ENCODE results near the gene LRCOL1.

The LRCOL1 gene

DNA sequence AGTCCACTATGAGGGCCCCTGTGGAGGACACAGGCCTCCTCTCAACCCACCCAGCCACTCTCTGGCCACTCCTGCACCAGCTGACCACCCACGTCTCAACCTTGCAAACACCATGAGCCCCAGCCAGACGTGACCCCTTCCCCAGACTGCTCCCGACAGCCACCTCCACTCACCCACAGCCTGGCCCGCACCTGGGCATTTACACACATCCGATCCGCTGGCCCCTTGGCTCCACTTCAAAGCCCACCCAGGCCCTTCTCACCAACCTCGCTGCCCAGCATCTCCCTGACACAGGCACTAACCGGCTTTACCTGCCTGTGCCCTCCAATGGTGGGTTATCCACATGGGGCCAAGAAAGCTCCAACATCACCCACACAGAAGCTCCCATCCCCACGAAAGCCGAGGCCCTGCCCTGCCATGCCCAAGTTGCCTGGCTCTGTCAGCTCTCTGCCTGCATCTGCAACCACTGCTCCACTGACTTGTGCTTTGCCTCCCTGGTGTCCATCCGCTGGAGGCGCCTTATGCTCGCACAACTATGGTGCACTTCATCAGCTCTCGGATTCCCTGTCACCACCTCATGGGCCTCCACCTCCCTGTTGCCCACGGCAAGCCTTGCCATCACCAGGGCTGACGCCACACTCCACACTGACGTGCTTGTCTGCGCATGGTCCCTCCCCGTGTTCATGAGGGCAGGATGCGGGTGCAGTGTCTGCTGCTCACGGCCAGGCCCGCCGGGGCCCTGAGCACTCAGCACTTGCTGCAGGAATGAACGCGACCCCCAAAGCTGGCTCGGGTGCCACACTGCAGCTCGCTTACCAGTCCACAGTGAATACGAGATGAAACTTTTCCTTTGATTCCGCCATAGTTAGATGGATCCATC lies 24.9 kb upstream of the LRCOL1 start:
- DNase-seq = no peak

DNA sequence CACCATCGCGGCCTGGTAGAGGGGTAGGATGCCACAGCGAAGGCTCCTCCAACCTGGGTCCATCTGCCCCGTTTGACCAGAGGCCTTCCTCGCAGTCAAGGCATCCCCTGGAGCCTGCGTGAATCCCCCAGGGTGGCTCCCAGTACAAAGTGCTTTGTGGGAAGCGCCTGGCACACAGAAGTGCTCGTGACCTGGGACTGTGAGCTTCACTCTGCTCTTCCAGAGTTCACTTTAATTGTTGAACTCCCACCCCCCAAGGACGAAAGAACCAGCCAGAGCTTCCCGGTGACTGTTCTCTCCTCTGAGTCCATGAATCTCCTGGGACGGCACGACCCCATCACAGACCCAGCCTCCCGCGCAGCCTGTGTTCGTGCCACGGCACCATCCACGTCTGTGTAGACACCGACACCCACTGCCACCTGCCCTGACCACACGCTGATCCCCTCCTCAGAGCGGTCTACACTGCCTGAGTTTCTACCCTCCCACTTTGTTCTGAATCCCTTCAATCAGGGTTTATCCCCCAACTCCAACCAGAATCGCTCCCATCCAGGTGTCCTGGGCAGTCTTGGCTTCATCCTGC lies 24.1 kb upstream of the LRCOL1 start:
- DNase-seq = no peak

DNA sequence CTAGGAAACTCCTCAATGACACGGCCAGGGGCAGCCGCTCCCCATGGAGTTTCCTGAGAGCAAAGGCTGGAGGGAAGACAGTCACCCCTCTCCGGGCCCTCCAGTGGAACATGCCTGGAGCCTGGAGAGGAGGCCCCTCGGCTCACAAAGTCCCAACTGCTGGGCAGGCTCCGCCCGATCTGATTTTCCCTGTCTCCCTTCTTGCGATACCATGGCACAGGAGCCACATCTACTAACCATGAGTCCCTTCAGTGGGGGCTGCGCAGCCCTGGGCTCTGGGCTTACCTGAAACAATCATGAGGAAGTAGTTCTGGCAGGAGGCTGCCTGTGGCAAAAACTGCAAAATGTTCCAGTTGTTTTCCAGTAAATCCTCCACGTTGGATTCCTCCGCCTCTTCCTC lies 23.5 kb upstream of the LRCOL1 start:
- DNase-seq = no peak

DNA sequence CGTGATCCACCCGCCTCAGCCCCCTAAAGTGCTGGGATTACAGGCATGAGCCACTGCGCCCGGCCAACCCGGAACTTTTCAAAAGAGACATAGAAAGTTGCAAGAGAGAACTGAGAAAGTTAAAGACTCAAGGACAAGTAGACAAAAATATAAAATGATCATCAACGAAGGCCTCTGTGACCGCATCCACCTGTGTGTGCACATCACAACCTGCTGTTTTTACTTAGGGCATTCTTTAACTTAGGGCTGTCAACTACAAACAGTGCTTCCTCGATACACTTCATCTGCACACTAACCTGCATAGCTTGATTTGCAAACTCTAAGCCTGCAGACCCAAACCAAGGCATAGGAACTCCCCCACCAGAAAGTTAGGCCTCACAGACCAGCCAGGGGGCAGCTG lies 23.0 kb upstream of the LRCOL1 start:
- DNase-seq = no peak

DNA sequence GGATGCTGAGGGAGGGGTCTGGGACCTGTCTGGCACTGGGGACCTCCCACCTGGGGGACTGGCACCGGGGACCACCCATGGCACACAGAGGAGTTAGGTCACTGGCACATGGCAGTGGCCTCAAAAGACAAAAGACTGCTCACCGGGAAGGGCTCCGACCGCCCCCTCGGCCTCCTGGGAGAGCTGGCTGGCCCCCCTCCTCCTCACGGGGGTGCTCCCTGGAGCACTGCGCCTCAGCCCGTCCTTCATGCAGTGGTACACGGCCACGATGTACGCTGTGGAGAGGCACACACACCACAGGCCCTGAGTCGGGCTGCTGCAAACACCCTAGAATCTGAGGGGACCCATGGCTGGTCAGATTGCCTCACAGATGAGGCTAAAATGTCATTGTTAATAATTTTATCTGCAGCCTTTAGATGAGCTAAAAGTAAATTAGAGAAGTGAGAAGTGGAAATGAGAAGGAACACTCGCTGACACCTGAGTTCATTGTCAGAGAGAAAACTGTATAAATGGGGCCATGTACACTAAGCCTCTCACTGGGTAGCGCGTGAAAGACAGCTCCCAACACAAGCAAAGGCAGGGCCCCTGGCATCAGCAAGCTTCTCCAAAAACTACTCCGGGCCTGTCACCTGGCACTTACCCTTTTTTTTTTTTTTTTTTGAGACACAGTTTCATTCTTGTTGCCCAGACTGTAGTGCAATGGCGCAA lies 22.3 kb upstream of the LRCOL1 start:
- no peak for DNase-seq

DNA sequence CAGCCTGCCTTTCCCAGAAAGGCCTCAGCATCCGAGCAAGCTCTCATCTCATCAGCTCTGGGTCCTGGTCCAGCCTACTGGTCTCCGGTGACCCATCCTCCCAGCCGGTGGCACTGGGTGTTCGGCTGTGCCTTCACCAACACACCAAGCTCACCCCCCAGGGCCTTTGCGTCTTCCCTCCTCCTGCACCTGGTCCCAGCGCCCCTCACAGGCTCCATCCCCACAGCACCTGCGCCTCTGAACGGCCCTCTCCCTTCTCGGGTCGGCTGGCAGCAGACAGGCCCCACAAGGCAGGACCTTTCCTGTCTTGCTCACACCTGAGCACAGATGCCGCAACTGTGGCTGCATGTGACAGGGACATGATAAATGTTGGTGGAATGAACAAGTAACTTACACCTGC lies 21.3 kb upstream of the LRCOL1 start:
- DNase-seq = no peak

DNA sequence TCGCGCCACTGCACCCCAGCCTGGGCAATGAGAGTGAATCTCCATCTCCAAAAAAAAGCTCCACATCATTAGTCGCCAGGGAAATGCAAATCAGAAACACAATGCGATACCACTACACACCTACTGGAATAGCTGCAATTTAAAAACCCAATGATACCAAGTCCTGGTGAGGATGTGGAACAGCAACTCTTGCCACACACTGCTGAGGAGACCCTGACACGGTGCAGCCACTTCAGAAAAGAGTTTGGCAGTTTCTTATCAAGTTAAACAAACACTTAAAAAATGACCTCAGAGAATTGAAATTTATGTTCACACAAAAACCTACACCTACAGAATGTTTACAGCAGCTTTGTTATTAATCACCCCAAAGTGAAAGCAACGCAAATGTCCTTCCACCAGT lies 20.3 kb upstream of the LRCOL1 start:
- no peak for DNase-seq

DNA sequence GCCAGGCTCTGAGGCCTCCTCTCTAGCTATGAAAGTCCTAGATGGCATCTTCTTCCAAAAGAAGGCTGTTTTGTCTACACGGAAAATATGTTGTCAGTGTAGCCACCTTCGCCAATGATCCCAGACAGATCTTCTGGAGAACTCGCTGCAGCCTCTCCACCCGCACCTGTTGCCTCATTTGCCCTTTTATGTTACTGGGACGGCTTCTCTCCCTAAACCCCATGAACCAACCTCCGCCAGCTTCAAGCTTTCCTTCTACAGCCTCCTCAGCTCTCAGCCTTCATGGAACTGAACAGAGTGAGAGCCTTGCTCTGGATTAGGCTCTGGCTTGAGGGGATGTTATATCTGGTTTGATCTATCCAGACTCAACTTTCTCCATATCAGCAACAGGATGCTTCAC lies 18.9 kb upstream of the LRCOL1 start:
- no peak for DNase-seq

DNA sequence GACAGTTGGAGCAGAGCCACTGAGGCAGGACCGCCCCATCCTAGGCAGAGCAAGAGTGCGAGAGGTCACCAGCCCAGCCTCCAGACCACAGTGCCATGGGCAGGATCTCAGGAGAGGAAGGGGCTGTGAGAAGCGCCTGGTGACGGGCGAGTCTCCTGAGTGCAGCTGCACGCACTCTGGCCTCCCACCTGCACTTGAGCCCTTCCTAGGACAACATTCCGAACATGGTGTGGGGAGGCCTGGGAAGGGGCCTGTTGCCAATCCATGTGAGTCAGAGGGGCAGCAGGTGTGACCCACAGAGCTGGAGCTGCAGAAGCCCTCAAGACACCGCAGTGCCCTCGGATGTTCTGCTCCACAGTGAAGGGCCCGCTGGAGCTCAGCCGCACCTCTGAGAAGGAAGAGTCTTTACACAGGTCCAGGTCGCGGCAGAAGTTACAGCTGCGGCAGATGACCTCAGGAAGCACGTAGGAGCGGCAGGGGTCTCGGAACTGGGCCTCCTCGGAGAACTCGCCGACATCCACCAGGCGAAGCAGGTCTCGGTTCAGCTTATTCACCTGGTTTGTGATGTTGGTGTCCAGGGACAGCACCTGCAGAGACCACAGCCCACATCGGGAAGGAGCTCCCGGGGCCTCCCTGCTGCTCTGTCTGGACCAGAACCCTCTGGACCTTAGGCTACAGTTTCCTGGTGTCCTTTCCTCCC lies 15.5 kb upstream of the LRCOL1 start:
- DNase-seq = no peak

DNA sequence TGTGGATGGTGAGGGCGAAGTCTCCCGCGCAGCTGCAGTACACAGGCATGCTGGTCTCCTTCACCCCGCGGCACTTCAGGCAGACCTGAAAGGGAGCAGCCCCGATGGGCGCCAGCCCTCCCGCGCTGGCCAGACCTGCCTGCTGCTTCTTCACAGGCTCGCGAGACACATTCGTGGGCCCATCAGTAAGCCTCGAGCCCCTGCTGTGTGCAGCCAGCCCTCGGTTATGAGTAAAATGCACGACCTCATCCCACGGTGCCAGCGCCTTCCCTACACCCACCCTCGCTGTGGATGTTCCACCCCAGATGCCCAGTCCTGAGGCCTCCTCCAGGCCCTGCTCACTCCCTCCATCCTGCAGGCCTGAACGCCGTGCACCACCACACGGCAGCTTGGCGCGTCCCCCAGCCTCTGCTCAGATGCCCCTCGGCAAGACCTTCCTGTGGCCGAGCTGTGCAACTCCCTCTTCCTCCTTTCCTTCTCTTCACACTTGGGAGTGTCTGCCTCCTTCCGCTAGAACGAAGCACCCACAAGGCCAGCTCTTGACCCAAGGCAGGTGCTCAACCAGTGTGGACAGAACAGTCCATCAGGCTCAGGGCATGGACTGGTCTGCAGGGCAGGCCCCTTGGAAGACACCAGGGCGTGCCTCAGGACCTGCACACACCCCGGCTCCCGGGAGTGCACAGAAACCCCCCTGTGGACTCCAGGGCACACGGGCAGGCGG lies 14.7 kb upstream of the LRCOL1 start:
- DNase-seq = no peak

DNA sequence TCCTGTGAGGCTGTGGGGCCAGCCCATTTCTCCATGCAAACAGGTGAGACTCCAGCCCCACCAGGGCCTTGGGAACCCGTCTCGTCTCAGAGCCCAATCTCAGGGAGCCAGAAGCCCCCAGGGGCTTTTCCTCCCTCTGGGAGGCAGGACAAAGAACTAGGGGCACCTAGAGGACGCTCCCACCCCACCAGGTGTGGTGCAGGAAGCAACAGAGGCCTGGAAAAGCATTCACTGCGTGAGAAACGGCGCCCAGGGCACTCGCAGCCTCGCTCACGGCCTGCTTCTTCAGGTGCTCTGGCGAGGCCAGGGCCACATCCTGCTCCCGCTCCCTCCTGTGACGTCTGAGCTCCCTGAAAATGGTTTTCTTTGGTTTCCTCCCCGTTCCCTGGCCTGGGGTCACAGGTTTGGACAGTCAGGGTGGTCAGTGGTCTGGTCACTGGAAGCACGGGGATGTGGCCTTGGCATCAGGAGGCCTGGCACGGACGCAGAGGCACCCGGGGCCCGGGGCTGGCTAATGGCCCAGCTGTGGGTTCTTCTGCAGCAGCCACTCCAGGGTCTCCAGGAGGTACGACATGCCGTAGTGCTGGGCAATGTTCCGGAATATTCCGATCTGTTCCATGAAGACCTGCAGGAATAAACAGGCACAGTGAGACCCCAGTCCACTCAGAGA lies 13.9 kb upstream of the LRCOL1 start:
- DNase-seq = no peak

DNA sequence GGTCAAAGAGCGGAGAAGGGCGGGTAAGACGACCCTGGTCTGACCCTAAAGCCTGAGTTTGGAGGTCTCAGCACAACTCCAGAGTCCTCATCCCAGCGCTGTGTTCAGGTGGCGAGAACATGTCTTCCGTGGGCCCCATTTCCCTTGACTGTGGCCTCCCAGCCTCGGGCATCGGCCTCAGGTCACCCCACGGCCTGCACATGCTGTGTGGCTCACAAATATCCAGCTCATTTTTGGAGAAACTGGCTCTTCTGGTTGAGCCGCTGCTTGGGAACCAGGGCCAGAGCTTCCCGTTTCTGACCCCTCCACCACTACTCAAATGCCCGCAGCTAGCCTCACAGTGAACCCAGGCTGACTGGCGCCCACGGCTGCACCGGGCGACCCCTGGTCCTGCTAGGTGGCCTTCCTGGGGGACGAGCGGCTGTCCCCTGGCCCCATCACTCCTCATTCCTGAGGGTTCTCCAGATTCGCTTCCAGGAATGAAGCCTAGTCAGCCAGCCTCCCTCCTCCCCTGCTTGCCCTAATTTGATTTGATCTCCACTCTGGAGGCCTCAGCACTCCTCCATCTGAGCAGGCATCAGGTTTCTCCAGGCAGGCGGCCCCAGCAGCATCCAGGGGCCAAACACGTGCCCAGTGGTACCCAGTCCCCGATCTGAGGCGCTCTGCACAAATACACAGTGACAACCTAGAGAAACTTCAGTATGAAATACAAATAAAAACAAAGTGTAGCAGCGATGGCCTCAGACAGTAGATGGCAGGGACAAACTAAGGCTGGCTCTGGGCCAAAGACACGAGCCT lies 12.9 kb upstream of the LRCOL1 start:
- no peak for DNase-seq

DNA sequence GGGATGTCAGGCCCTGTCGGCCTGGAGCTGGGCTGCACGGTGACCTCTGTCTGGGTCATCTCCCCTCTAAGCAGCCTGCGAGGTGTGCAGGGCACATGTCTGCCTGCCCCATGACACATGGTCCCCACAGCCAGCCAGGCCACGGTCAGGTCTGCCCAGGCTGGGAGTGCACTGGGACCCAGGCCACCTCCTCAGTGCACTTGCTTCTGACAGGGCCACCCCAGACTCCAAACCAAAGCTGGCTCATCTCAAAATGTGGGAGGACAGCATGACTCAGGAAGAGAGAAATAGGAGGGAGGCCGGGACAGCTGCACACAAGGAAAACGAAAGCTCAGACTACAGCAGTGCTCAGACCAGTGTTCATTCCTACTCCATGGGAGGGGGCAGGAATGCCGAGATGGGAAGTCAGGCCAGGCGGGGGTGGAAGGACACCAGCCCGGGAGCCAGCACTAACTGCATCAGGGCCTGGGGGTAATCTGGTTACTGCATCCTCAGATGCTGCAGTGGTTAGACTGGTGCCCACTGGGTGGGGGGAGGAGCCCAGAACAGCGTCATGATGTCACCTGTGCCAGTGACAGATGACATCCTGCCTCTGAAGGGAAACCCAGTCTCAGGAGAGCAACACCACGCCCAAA lies 12.2 kb upstream of the LRCOL1 start:
- no peak for DNase-seq

DNA sequence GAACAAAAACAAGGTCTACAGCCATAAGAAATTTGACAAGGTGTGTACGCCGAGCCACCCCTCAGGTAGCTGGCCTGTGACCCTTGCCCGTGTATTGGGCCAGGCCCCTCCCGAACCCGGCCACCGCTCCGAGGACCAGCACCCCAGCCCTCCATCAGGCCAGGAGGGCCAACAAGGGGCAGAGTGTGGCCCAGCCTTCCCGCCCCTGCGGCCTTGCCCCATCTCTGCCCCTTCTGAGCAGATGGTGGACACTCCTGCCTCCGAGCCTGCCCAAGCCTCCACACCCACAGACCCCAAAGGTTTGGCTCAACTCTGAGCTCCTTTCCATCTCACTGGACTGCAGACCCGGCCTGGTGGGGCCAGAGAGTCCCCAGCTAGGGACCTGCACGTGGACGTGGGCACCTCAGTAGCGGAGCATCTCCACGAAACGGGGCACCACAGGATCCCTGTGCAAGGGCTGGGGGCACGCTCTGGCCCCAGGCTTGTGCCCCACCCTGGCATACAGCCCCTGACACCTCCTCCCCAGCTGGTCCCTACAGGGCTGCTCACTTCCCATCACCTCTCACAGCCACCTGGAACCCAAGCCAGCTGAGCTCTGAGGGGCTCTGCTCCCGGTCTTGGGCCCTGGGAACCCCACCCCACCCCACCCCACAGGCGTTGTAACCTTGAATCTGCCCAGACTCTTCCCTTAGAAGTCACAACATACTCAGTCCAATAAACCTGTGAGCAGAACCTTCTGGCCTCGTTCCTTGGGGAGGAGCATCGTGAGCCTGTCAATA lies 11.5 kb upstream of the LRCOL1 start:
- no peak for DNase-seq

DNA sequence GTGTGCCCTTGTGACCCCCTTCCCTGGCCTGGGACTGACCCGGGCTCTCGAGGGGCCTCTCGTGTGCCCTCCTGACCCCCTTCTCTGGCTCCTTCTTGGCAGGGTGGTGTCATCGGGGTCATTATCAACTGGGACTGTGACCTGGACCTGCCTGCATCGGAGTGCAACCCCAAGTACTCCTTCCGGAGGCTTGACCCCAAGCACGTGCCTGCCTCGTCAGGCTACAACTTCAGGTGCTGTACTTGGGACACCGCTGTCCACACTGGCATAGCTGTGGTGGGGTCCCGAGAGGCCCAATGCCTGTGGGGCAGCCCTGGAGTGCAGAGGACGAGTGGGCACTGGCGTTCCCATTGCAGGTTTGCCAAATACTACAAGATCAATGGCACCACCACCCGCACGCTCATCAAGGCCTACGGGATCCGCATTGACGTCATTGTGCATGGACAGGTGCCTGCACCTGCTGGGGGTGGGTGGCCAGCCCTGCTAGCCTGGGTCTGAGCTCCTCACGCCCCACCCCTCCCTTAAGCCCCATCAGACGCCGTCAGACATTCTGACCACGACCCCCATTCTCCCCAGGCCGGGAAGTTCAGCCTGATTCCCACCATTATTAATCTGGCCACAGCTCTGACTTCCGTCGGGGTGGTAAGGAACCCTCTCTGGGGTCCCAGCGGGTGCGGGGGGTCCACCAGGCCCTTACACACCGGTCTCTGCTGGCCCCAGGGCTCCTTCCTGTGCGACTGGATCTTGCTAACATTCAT lies 10.7 kb upstream of the LRCOL1 start:
- no peak for DNase-seq

DNA sequence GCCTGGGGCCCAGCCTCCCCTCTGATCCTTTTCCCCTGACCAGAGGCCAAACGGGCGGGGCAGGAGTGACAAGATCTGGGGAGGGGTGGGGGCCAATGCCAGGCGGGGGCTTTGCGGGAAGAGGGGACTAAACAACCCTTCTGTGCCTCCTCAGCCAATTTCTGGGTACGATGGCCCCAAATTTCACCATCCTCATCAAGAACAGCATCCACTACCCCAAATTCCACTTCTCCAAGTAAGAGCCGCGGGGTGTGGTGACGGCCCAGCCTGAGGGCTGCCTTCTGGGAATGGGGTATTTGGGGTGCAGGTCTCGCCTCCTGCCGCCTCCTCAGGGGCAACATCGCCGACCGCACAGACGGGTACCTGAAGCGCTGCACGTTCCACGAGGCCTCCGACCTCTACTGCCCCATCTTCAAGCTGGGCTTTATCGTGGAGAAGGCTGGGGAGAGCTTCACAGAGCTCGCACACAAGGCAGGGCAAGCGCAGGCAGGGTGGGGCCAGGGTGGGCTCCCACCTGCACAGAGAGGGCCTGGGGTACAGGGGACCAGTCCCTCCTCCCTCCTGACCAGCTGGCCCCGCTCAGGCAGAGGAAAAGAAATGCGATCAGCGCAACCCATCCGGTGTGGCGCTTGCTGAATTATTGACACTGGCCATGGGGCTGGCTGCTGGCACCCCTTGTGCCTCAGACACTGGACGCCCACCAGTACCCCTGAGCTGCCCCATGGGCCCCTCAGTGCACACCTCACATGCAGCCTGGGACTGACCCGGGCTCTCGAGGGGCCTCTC lies 9.9 kb upstream of the LRCOL1 start:
- DNase-seq = no peak

DNA sequence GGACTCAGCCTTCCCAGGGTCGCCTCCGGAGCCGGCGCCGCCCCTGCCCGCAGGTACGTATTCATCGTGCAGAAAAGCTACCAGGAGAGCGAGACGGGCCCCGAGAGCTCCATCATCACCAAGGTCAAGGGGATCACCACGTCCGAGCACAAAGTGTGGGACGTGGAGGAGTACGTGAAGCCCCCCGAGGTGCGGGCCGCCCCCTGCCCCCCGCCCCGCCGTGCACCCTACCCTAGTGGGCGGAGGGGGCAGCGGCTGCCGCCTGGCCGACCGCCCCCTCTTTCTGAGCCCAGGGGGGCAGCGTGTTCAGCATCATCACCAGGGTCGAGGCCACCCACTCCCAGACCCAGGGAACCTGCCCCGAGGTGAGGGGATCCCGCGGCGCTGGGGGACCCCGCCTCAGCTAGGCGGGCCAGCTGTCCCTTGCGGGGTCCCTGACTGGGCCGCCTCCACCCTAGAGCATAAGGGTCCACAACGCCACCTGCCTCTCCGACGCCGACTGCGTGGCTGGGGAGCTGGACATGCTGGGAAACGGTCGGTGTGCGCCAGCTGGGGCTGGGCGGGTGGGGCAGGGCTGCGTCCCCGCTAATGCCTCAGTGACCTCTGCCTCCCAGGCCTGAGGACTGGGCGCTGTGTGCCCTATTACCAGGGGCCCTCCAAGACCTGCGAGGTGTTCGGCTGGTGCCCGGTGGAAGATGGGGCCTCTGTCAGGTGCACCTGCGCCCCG lies 9.2 kb upstream of the LRCOL1 start:
- no peak for DNase-seq

DNA sequence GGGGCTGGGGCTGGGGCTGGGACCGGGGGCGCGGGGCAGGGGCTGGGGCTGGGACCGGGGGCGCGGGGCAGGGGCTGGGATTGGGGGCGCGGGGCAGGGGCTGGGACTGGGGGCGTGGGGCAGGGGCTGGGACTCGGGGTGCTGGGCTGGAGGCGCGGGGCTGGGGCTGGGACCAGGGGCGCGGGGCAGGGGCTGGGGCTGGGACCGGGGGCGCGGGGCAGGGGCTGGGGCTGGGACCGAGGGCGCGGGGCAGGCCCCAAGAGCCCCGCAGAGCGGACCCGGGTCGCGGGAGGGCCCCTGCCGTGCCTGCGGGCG lies 8.6 kb upstream of the LRCOL1 start:
- no peak for DNase-seq
